ENCODE results near the gene NPDC1. TPM values are rescaled to one million over a fixed set of nuclear protein-coding genes. Genes with fewer than 3 reads are reported as not detected.

Gene NPDC1
- total RNA-seq, 1 donor from 2014 or later: 59.1 TPM

GRCh38 chr9:137020771-137021567, 25.0 kb downstream of the NPDC1 start:
- ATAC-seq (ENCODE audit: poor library complexity) (no peak), DNase-seq (no peak)
- intact Hi-C loops (cut with DNase I): no loop called here

GRCh38 chr9:137019891-137020683, 25.9 kb downstream of the NPDC1 start:
- intact Hi-C loops (cut with DNase I): no loop called here
- DNase-seq (no peak), ATAC-seq (ENCODE audit: poor library complexity) (no peak)

GRCh38 chr9:137018761-137019559, 27.0 kb downstream of the NPDC1 start:
- ATAC-seq (ENCODE audit: poor library complexity) (no peak), DNase-seq (no peak)
- intact Hi-C loops (cut with DNase I): no loop called here

- ATAC-seq (ENCODE audit: poor library complexity) (no peak), DNase-seq (no peak)
- intact Hi-C loops (cut with DNase I): no loop called here
These were observed 28.0 kb downstream of the NPDC1 start for GRCh38 chr9:137017791-137018497.

- intact Hi-C loops (cut with DNase I): no loop called here
- ATAC-seq (ENCODE audit: poor library complexity) (no peak), DNase-seq (no peak)
These were observed 28.9 kb downstream of the NPDC1 start for GRCh38 chr9:137017071-137017470.

- intact Hi-C loops (cut with DNase I): no loop called here
- no peak for DNase-seq
- no peak for ATAC-seq (ENCODE audit: poor library complexity)
These were observed 29.5 kb downstream of the NPDC1 start for GRCh38 chr9:137016436-137016835.

- no peak for DNase-seq
- intact Hi-C loops (cut with DNase I): no loop called here
- ATAC-seq (ENCODE audit: poor library complexity): no peak
These were observed 30.0 kb downstream of the NPDC1 start for GRCh38 chr9:137015976-137016375.

DNA sequence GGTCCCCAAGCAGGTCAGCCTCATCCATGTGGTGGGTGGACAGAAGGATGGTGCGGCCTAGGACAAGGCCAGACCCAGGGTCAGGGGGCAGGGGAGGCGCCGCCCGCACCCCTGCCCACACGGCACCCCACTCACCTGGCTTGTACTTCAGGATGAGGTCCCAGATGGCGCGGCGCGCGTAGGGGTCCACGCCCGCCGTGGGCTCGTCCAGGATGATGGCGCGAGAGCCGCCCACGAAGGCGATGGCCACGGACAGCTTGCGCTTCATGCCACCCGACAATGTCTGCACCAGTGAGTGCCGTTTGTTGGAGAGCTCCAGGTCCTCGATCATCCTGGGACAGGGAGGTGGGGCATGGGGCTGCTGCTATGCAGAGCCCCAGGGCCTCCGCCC, 30.4 kb downstream of the NPDC1 start:
- DNase-seq (no peak), ATAC-seq (ENCODE audit: poor library complexity) (no peak)
- intact Hi-C loops (cut with DNase I): no loop called here

GRCh38 chr9:137014776-137015539, 31.0 kb downstream of the NPDC1 start:
- no peak for ATAC-seq (ENCODE audit: poor library complexity)
- intact Hi-C loops (cut with DNase I): no loop called here
- DNase-seq: no peak

DNA sequence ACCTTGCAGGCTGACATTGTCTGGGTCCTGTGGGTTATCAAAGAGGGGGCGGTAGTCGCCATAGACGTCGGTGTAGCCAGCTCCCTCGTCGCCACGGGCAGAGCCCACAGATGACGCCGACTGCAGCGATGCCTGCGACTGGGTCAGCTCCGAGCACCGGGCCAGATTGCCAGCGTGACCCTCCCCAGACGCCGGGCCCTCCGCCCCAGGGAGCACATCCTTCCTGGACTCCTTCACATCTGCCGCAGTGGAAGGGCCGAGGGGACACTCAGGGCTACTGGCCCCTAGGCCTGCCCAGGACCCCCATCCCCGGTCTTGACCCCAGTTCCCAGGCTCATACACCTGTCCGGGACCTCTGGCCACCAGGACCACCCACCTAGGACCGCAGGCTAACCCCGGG, 31.8 kb downstream of the NPDC1 start:
- intact Hi-C loops (cut with DNase I): no loop called here
- DNase-seq: no peak
- no peak for ATAC-seq (ENCODE audit: poor library complexity)

GRCh38 chr9:137013571-137013940, 32.4 kb downstream of the NPDC1 start:
- no peak for DNase-seq
- intact Hi-C loops (cut with DNase I): no loop called here
- no peak for ATAC-seq (ENCODE audit: poor library complexity)

DNA sequence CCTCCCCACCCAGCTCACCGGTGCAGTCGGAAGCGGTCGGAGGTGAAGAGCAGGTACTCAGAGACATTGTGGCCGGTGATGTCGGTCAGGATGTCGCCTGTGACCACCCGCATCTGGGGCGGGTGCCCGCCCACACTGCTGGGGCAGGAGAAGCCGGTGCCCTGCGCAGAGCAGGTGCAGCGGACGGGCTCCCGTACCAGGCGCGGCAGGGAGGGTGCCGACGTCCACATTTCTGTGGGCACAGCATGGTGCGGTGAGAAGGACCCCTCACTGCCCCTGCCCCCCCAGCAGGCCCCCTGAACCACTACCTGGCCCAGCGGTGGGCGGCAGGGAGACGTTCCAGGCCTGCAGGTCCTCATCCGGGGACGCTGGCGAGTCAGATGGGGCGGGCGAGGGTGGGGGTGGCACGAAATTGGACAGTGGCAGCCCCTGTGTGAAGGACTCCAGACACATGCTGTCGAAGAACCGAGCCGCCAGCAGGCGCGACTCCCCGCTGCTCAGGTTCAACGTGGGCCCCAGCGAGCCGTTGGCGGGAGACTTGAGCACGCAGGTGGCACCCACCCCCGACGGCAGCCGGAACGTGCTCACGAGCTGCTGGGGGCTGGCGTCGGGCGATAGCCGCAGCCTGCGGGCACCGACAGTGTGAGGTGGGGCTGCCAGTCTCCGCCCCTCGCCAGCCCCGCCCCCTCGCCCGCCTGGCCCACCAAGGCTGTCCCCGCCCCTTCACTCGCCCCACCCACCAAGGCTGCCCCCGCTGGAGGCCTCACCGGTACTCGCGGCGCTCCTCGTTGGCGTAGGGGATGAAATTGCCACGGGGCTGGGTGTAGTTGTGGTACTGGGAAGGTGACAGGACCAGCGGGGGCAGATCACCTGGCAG, 33.0 kb downstream of the NPDC1 start:
- no peak for DNase-seq
- intact Hi-C loops (cut with DNase I): no loop called here
- no peak for ATAC-seq (ENCODE audit: poor library complexity)

DNA sequence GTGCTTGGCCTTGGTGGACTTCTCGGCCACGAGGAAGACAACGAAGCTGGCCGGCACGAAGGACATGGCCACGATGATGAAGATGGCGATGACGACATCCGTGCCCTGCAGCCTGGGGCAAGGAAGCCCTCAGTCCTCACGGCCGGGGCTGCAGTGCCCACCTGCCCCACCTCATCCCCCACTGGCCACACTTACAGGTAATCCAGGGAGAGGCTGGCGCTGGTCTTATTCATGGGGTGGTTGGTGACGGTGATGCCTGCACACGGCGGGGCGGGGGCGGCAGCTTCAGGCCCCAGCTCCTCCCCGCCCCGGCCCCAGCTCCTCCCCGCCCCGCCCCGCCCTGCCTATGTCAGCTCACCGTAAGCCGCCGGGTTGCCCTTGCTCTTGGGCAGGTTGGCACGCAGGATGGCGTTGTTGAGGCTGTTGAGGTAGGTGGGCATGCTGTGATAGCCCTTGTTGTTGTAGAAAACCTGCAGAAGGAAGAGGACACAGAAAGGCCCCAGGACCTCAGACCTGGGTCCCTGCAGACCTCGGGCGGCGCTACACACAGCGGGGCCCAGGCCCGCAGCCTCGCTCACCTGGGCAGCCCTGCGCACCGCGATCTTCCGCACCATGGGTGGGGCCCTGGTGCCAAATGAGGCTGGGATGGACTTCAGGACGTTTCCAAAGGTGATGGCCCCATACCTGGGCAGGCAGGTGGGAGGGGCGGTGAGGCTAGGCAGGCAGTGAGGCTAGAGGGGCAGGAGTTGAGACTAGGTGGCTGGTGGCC, 33.9 kb downstream of the NPDC1 start:
- intact Hi-C loops (cut with DNase I): no loop called here
- no peak for DNase-seq
- no peak for ATAC-seq (ENCODE audit: poor library complexity)

DNA sequence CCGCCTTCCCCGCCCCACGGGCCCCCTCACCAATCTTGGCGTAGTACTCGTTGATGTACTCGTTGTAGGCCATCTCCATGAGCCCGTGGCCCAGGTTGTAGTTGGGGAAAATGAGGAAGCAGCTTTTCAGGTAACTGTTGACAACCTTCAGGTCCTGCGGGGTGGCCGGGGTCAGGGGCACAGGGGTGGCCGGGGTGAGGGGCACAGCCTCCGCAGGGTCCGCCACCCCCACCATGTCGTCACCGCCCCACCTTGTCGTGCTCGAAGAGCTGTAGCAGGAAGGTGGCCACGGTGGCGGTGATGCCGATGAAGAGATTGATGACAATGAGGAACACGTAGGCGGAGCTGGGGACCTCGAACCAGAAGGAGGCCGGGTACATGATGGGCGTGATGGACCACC, 34.8 kb downstream of the NPDC1 start:
- intact Hi-C loops (cut with DNase I): no loop called here
- DNase-seq (no peak), ATAC-seq (ENCODE audit: poor library complexity) (no peak)

DNA sequence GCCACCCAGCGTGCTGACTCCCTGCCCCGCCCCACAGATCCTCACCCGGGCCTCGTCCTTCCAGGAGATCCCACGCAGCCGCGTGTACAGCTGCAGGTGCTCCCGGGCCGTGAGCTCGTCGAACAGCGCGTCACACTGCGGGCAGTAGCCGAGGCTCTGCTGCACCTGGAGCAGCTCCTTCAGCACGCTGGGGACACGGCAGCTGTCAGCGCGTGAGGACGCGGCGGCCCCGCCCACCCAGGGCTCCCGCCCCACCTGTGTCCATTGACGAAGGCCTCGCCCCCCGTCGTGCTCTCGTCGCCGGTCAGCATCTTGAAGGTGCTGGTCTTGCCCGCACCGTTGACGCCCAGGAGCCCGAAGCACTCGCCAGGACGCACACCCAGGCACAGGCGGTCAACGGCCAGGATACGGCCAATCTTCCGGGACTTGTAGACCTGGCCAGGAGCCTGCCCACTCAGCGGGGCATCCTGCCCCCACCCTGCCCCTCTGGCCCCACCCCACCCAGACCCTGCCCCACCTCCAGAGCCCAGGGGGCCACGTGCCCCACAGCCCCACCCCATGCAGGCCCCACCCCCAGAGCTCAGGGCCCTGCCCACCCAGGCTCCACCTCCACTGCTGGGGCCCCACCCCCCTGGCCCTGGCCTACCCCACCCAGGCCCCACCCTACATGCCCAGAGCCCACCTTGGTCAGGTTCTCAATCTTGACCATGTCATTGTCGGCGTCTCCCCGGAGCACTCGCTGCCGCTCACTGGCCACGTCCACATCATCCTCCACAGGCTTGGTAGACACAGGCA, 35.8 kb downstream of the NPDC1 start:
- no peak for ATAC-seq (ENCODE audit: poor library complexity)
- intact Hi-C loops (cut with DNase I): no loop called here
- no peak for DNase-seq

DNA sequence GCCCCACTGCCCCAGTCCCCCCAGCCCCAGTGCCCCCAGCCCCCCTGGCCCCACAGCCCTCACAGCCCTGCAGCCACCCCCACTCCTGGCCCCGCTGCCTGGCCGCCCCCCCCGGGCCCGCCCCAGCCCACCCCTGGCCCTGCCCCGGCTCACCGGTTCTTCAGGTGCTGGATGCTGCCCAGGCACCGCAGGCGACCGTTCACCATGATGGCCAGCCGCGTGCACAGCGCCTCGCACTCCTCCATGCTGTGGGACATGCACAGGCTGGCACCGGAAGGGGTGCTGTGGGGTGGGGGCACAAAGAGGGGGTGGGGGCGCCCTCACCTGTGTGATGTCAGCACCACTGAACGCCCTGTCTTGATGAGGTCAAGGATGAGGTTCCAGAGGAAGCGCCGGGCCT, 36.8 kb downstream of the NPDC1 start:
- DNase-seq (no peak), ATAC-seq (ENCODE audit: poor library complexity) (no peak)
- intact Hi-C loops (cut with DNase I): no loop called here
